Thymus (tissue), 11 donors: ENCODE results near the gene LRRC75A. TPM values are rescaled to one million over a fixed set of nuclear protein-coding genes. Genes with fewer than 3 reads are reported as not detected.
A peak's percentile ranks its signal among the peaks of the same experiment; 100 is the strongest.

Experiments used
- DNase-seq, 9 donors: peaks; one replicate each; pipeline ENCODE4 v3.0.0-alpha.2; 2013; ENCODE audit warnings: low spot score in 9 of 9, low read depth in 6 of 9, missing footprints in 1 of 9
- H3K27ac ChIP-seq, 2 donors: one replicate each; pipeline ENCODE4 v1.5.1; 2013; ENCODE audit warnings: control low read depth in 1 of 2, low read depth in 1 of 2, low read length in 1 of 2, mild to moderate bottlenecking in 1 of 2, moderate library complexity in 1 of 2
- H3K27me3 ChIP-seq, 2 donors: one replicate each; pipeline ENCODE4 v1.5.1; 2013; ENCODE audit warnings: low read length in 1 of 2; ENCODE audit not compliant: control insufficient read depth in 2 of 2, insufficient read depth in 1 of 2
- H3K36me3 ChIP-seq, 2 donors: one replicate each; pipeline ENCODE4 v1.5.1; 2013; ENCODE audit warnings: low read length in 1 of 2, mild to moderate bottlenecking in 1 of 2, moderate library complexity in 1 of 2; ENCODE audit not compliant: control insufficient read depth in 2 of 2, insufficient read depth in 2 of 2
- H3K4me1 ChIP-seq, 2 donors: one replicate each; pipeline ENCODE4 v1.5.1; 2013; ENCODE audit warnings: low read length in 2 of 2; ENCODE audit not compliant: control insufficient read depth in 2 of 2, insufficient read depth in 2 of 2
- H3K4me3 ChIP-seq, 2 donors: one replicate each; pipeline ENCODE4 v1.5.1; 2013; ENCODE audit warnings: low read length in 2 of 2, control low read depth in 1 of 2, mild to moderate bottlenecking in 1 of 2
- H3K9me3 ChIP-seq, 2 donors: one replicate each; pipeline ENCODE4 v1.5.1; 2013; ENCODE audit warnings: low read length in 1 of 2, mild to moderate bottlenecking in 1 of 2; ENCODE audit not compliant: control insufficient read depth in 2 of 2, insufficient read depth in 1 of 2
- WGBS: extraction: QIAGEN DNeasy Blood & Tissue Kit; methylation state at CpG from one replicate; pipeline ENCODE4 v1.1.7; 2013; 5-methylcytosine and 5-hydroxymethylcytosine counted together
- polyA plus RNA-seq: library from polyadenylated mRNA; stranded (reverse); fragments of 200-250 nt; gene quantifications from one replicate; pipeline ENCODE4 v1.2.3, GENCODE V29; 2013
- total RNA-seq: library from RNA; stranded (reverse); fragments of 120-200 nt; gene quantifications from one replicate; pipeline ENCODE4 v1.2.4, GENCODE V29; 2013
- donor health status: healthy.

LRRC75A gene
- total and polyA plus RNA-seq, 2 donors = 1.6 to 2.1 TPM

DNA sequence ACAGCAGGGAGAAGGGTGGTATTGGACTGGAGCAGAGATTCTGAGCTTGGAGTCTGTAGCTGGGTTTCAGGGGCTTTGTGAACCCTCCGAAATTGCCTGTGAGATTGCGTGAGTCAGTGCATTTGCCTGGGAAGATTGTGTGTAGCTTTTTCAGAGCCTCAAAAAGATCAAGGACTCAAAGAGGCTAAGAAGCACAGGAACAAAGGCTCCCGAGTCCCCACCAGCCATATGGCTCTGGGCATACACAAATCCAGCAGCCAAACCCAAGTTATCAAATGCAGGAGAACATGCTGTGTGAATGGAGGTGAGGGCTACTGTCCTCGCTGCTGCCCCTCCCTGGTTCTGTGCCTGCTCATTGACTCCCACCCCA, 3.0 kb downstream of the LRRC75A start:
- no peak for DNase-seq
- no peak overlapping the region for H3K27ac ChIP-seq
- H3K4me1 ChIP-seq = peaks cover 5 to 21% of the 10 kb centered on the region in 2 donors
- H3K4me3 ChIP-seq = no peak overlapping the region
- no peaks in the 10 kb centered on the region for H3K36me3 ChIP-seq
- H3K27me3 ChIP-seq = peaks cover 15 to 25% of the 10 kb centered on the region in 2 donors
- H3K9me3 ChIP-seq = no peaks in the 10 kb centered on the region
- WGBS = 95% methylated on average over 4 of the region's 4 CpGs

DNA sequence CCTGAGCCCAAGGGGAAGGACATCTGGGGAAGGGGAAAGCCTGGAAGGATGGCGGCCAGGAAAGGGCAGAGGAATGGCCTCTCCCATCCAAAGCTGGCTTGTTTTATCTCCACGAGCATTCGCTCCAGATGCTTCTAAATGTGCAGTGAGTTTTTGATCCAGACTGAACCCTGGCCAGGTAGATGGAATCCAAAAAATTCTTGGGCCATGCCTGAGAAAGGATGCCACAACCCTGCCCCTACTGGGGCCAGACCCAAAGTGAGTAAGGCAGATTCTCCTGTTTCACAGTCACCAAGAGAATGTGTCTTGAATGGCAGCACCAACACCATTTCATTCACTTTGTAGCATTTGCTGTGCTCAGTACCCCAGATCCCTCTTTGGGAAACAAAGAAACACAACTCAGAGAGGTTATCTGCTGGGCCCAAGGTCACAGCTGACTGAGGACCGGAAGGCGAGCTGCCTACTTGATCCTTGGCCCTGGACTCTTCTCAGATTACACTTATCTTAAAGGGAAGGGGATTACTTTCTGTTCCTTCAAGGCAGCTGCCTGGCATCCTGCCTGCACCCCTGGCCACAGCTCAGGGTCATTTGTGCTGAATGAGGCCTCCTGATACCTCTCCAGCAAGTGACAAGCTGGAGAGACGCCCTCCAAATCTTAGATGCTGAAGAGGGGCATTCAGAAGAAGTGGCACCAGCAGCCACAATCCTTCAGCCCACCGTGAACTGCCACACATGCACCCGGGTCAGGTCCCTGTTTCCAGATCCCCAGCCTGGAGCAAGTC, 3.6 kb downstream of the LRRC75A start:
- H3K27ac ChIP-seq = no peak overlapping the region
- no peaks in the 10 kb centered on the region for H3K36me3 ChIP-seq
- peaks cover 10 to 22% of the 10 kb centered on the region in 2 donors for H3K27me3 ChIP-seq
- H3K4me1 ChIP-seq = peaks cover 5 to 21% of the 10 kb centered on the region in 2 donors
- 95% methylated on average over 8 of the region's 8 CpGs for WGBS
- H3K4me3 ChIP-seq = no peak overlapping the region
- DNase-seq = no peak
- H3K9me3 ChIP-seq = no peaks in the 10 kb centered on the region

DNA sequence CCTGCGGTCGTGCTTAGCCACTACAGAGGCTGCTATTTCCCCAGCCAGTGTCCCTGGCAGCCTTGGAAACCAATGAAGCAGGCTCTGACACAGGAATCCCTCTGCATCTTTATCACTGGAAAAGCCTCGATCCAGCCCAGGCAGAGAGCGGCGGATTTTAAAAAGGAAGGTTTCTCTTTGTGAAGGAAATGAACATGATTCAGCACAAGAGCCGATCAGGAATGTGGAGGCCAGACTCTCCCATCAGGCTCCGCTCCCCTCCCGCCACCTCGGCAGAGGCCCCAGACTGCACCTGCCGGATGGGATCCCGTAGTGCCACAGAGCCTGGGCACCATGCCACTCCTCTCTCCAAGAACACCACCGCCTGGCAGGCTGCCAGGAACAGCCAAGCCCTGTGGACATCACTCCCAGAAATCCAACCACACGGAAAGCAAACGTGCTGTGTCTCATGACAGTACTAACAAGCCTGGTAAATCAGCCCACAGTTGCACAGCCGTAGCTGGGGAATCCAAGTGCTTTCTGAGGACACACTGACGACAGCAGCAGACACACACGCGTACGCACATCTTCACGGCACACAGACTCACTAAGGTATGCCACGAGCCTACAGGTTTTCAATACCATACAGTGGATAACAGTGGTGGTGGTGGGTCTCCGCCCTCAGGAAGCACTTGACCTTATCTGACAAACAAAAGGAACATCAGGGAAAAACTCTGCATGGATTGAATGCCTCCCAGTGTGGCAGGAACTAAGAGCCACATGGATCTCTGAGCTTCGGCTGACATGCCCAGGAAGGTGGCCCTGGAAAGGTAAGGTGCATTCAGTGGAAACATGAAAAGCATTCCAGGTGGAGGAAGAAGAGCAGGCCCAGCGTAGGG, 5.4 kb downstream of the LRRC75A start:
- peak in 1 of 9 donors; percentile 4 for DNase-seq
- H3K27ac ChIP-seq = no peak overlapping the region

DNA sequence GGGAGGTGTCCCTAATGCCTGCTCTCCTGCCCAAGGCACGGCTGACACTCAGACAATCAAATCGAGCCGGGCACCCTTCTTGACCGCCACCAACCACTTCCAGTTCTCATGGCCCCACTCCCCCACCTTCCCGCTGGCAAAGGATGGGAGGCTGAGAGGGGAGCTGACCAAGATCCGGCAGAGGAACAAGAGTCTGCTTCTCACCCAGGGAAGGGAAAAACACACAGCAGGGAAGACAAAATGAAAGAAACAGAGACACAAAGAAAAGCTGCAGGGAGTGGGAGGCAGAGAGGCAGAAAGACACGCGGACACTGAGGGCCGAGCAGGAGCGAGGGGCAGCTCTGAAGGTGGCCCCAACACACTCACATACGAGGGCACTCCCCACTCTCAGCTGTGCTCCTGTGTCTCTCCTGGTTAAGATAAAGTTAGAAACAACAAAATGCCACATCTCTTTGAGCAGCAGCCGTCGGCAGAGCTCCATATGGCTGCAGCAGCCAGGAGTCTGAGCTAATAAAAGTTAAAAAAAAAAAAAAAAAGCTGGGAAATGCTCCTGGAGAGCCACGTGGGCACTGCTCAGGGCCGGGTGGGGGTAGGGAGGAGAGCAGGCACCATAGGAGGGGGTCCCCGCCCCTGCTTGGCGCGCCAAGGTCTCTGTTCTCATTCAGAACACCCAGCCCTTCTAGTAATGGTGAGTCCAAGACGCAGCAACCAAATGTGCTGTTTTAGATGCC, 7.4 kb downstream of the LRRC75A start:
- H3K4me3 ChIP-seq = no peak overlapping the region
- H3K4me1 ChIP-seq = peaks cover 0 to 10% of the 10 kb centered on the region in 2 donors
- no peaks in the 10 kb centered on the region for H3K36me3 ChIP-seq
- no peak overlapping the region for H3K27ac ChIP-seq
- no peak for DNase-seq
- no peaks in the 10 kb centered on the region for H3K27me3 ChIP-seq
- 95% methylated on average over 19 of the region's 19 CpGs for WGBS
- H3K9me3 ChIP-seq = no peaks in the 10 kb centered on the region

More for the DNA sequence above, 5.4 kb downstream of the LRRC75A start:
- Histone ChIP-seq H3K36me3 (no peaks in the 10 kb centered on the region), H3K9me3 (no peaks in the 10 kb centered on the region), H3K27me3 (peaks cover 6 to 11% of the 10 kb centered on the region in 2 donors), H3K4me1 (peaks cover 2 to 17% of the 10 kb centered on the region in 2 donors), H3K4me3 (no peak overlapping the region)
- 87% methylated on average over 24 of the region's 24 CpGs for WGBS

DNA sequence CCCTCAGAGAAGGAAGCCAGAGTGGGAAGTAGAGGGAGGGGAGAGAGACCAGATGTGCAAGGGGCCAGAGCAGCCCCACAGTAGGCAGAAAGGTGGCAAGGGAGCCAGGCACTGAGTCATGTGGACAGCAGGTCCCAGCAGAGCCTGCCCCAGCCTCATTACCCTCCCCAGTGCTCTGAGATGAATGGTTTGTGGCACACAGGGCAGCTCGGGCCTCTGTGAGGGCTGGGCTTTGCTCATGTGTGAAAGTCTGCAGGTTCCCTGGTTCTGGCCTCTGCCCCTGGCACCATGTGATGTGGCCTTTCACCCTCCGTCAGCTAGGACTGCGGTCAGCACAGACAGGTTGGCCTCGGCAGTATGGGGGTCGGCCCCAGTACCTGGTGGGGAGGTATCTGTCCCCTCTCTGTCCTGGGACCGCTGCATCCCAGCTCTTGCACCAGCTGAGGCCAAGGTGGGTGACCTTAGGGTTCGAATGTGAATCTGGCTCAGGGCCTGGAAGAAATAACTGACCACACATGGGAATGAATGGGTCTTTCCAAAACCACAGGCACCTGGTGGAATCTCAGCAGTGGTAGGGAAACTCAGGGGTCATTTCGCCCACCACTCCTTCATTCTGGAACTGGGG, 8.9 kb downstream of the LRRC75A start:
- no peak for DNase-seq
- 97% methylated on average over 8 of the region's 8 CpGs for WGBS
- H3K9me3 ChIP-seq = no peaks in the 10 kb centered on the region

DNA sequence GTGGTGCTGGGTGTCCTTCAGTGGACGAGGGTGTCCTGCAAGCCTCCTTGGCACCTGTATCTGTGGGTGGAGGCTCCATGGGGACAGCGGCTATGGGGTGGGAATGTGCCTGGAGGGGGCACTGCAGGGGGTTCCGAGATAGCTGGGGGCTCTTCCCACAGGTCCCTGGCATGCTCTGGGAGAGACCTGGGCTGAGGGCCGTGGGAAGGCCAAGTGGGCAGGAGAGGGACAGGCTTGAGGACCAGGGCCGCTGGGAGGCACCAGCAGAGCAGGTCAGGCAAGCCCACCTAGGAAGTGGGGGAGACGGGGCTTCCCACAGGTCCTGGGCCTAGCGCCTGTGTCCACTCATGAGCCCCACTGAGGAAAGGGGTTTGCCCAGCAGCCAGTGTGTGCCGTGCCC, 9.7 kb downstream of the LRRC75A start:
- H3K9me3 ChIP-seq = no peaks in the 10 kb centered on the region
- H3K36me3 ChIP-seq = no peaks in the 10 kb centered on the region
- no peak overlapping the region for H3K4me3 ChIP-seq
- 97% methylated on average over 8 of the region's 8 CpGs for WGBS
- H3K4me1 ChIP-seq = peaks cover 0 to 10% of the 10 kb centered on the region in 2 donors
- H3K27ac ChIP-seq = no peak overlapping the region
- DNase-seq = no peak
- H3K27me3 ChIP-seq = no peaks in the 10 kb centered on the region

More for the DNA sequence above, 8.9 kb downstream of the LRRC75A start:
- no peaks in the 10 kb centered on the region for H3K36me3 ChIP-seq
- H3K27me3 ChIP-seq = no peaks in the 10 kb centered on the region
- H3K27ac ChIP-seq = no peak overlapping the region
- peaks cover 0 to 10% of the 10 kb centered on the region in 2 donors for H3K4me1 ChIP-seq
- no peak overlapping the region for H3K4me3 ChIP-seq

DNA sequence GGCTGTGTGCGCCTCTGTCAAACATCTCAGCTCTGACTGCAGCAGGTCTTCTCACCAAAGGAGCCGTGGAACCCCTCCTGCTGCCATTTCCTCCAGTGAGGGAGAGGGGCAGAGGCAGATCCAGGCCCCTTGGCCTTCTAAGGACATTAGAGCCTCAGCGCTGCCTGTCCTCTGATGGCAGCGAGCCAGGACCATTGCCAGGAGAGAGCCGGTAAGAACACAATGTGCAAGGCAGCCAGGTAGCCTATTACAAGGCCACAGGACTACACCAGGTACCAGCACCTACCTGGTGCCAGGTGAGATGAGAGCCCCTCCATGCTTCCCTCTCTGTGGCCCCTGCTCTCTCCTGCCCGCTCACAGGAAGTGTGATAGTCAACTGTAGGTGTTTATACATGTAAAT, 11.0 kb downstream of the LRRC75A start:
- Histone ChIP-seq H3K27me3 (no peaks in the 10 kb centered on the region), H3K4me1 (peaks cover 0 to 4% of the 10 kb centered on the region in 2 donors), H3K27ac (no peak overlapping the region), H3K9me3 (no peaks in the 10 kb centered on the region), H3K36me3 (no peaks in the 10 kb centered on the region), H3K4me3 (no peak overlapping the region)
- no peak for DNase-seq
- over 99% methylated on average over 6 of the region's 6 CpGs for WGBS

DNA sequence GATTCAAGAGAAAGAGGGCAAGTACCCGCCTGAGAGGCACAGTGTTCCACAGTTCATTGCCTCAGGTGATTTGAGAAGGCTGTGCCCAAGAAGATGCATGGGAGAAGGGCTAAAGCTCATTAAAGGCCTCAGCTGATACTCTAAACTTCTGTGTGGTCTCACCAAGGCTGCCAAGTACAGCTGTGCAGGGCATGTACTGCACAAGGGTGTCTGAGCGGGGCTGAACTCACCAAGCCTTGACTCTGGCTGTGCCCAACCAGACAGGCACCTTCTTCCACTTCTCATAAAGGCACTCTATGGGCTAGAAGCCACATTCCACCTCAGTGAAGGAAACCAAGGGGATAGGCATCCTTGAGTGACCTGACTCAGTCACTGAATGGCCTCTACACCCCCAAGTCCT, 12.7 kb downstream of the LRRC75A start:
- no peak for DNase-seq
- Histone ChIP-seq H3K36me3 (no peaks in the 10 kb centered on the region), H3K27ac (no peak overlapping the region), H3K4me3 (no peak overlapping the region), H3K4me1 (no peaks in the 10 kb centered on the region), H3K9me3 (no peaks in the 10 kb centered on the region), H3K27me3 (no peaks in the 10 kb centered on the region)
- 97% methylated on average over 2 of the region's 2 CpGs for WGBS
